Measurements from ENCODE around the gene MLXIPL.
"Not testable (repeated sequence)": the region's sequence is repeated elsewhere in the genome, so short reads cannot be mapped to it uniquely, and the experiment has no call there.

Gene MLXIPL

GRCh38 chr7:73593207-73594045 is 30.9 kb downstream of the MLXIPL start:
- H3K36me3 ChIP-seq = no peaks in the 10 kb centered on the region
- TF ChIP-seq Cebpa-rat (IDR thresholded peaks at IDR 0.05) = no peak
- no peaks in the 10 kb centered on the region for H3K9me3 ChIP-seq
- H3K4me1 ChIP-seq = no peaks in the 10 kb centered on the region
- no peaks in the 10 kb centered on the region for H3K27me3 ChIP-seq
- H4K20me1 ChIP-seq = no peaks in the 10 kb centered on the region
- no peak overlapping the region for H3K9ac ChIP-seq
- no peak overlapping the region for H3K4me2 ChIP-seq
- no peak overlapping the region for H3K27ac ChIP-seq
- H3K4me3 ChIP-seq = no peak overlapping the region

- Histone ChIP-seq H4K20me1 (no peaks in the 10 kb centered on the region), H3K27me3 (no peaks in the 10 kb centered on the region), H3K4me1 (peaks cover 11% of the 10 kb centered on the region), H3K9ac (no peak overlapping the region), H3K4me2 (no peak overlapping the region), H3K9me3 (no peaks in the 10 kb centered on the region), H3K27ac (no peak overlapping the region), H3K36me3 (no peaks in the 10 kb centered on the region), H3K4me3 (no peak overlapping the region)
- TF ChIP-seq Cebpa-rat (IDR thresholded peaks at IDR 0.05) = no peak
Measured at GRCh38 chr7:73586911-73587310, 37.4 kb downstream of the MLXIPL start.

- no peaks in the 10 kb centered on the region for H3K27me3 ChIP-seq
- no peak overlapping the region for H3K4me2 ChIP-seq
- no peak for TF ChIP-seq Cebpa-rat (IDR thresholded peaks at IDR 0.05)
Measured at GRCh38 chr7:73585196-73585595, 39.1 kb downstream of the MLXIPL start.

GRCh38 chr7:73582664-73583202 is 41.6 kb downstream of the MLXIPL start:
- no peaks in the 10 kb centered on the region for H3K27me3 ChIP-seq
- H3K27ac ChIP-seq = no peak overlapping the region
- no peaks in the 10 kb centered on the region; the same call in 1 of the 2 replicates for H4K20me1 ChIP-seq
- no peak for TF ChIP-seq Cebpa-rat (IDR thresholded peaks at IDR 0.05)
- H3K4me1 ChIP-seq = peaks cover 28% of the 10 kb centered on the region
- H3K9me3 ChIP-seq = no peaks in the 10 kb centered on the region
- H3K36me3 ChIP-seq = no peaks in the 10 kb centered on the region
- no peak overlapping the region for H3K9ac ChIP-seq
- peak overlapping the region; percentile 51; the same call in 1 of the 2 replicates for H3K4me2 ChIP-seq
- H3K4me3 ChIP-seq = no peak overlapping the region

More at GRCh38 chr7:73585196-73585595, 39.1 kb downstream of the MLXIPL start:
- no peak overlapping the region for H3K9ac ChIP-seq
- H3K36me3 ChIP-seq = no peaks in the 10 kb centered on the region
- H4K20me1 ChIP-seq = no peaks in the 10 kb centered on the region
- H3K27ac ChIP-seq = no peak overlapping the region
- H3K4me1 ChIP-seq = peaks cover 21% of the 10 kb centered on the region
- H3K4me3 ChIP-seq = no peak overlapping the region
- no peaks in the 10 kb centered on the region for H3K9me3 ChIP-seq

GRCh38 chr7:73581006-73581405 is 43.3 kb downstream of the MLXIPL start:
- Histone ChIP-seq H4K20me1 (peaks cover 15% of the 10 kb centered on the region; the same call in 1 of the 2 replicates), H3K4me1 (peaks cover 44% of the 10 kb centered on the region)
- H3K36me3 ChIP-seq, H3K27ac ChIP-seq, H3K9ac ChIP-seq, H3K4me2 ChIP-seq, H3K27me3 ChIP-seq, H3K9me3 ChIP-seq, H3K4me3 ChIP-seq: not testable (repeated sequence)

- peaks cover 48% of the 10 kb centered on the region for H3K4me1 ChIP-seq
- H3K9ac ChIP-seq = peak within 1 kb of the TSS; percentile 93
Measured at GRCh38 chr7:73578342-73579128, 45.8 kb downstream of the MLXIPL start, which contains the start of gene TBL2. Gene TBL2, minus strand, starts transcription at chr7:73578579. Its CDS starts 30 bp downstream, at chr7:73578549.

GRCh38 chr7:73577627-73578341 is 46.5 kb downstream of the MLXIPL start:
- Histone ChIP-seq H3K27ac (peak overlapping the region; percentile 96), H3K27me3 (no peaks in the 10 kb centered on the region), H3K4me1 (peaks cover 48% of the 10 kb centered on the region)

More at GRCh38 chr7:73578342-73579128, 45.8 kb downstream of the MLXIPL start, which contains the start of gene TBL2:
- Histone ChIP-seq H3K27me3 (no peaks in the 10 kb centered on the region), H3K36me3 (peaks cover 29% of the 10 kb centered on the region), H4K20me1 (peaks cover 40% of the 10 kb centered on the region), H3K9me3 (no peaks in the 10 kb centered on the region), H3K4me2 (peak within 1 kb of the TSS; percentile 98), H3K4me3 (peak within 1 kb of the TSS; percentile 87), H3K27ac (peak within 1 kb of the TSS; percentile 96)
- TF ChIP-seq Cebpa-rat (IDR thresholded peaks at IDR 0.05) = no peak

GRCh38 chr7:73573791-73574190 is 50.5 kb downstream of the MLXIPL start:
- H3K36me3 ChIP-seq = peaks cover 77% of the 10 kb centered on the region
- H3K4me1 ChIP-seq = peaks cover 21% of the 10 kb centered on the region
- H3K27ac ChIP-seq = no peak overlapping the region
- no peaks in the 10 kb centered on the region for H3K27me3 ChIP-seq
- H4K20me1 ChIP-seq = peaks cover 76% of the 10 kb centered on the region
- no peaks in the 10 kb centered on the region for H3K9me3 ChIP-seq
- TF ChIP-seq Cebpa-rat (IDR thresholded peaks at IDR 0.05) = no peak
- H3K4me2 ChIP-seq = no peak overlapping the region
- no peak overlapping the region for H3K9ac ChIP-seq
- H3K4me3 ChIP-seq = no peak overlapping the region

More at GRCh38 chr7:73577627-73578341, 46.5 kb downstream of the MLXIPL start:
- peaks cover 37% of the 10 kb centered on the region for H3K36me3 ChIP-seq
- H4K20me1 ChIP-seq = peaks cover 47% of the 10 kb centered on the region
- H3K9ac ChIP-seq = peak overlapping the region; percentile 93
- no peaks in the 10 kb centered on the region for H3K9me3 ChIP-seq
- H3K4me3 ChIP-seq = peak overlapping the region; percentile 87
- TF ChIP-seq Cebpa-rat (IDR thresholded peaks at IDR 0.05) = no peak
- H3K4me2 ChIP-seq = peak overlapping the region; percentile 98

- Histone ChIP-seq H3K4me3 (no peak overlapping the region), H3K27ac (no peak overlapping the region), H4K20me1 (peaks cover 76% of the 10 kb centered on the region), H3K27me3 (no peaks in the 10 kb centered on the region), H3K4me1 (peaks cover 21% of the 10 kb centered on the region), H3K36me3 (peaks cover 81% of the 10 kb centered on the region), H3K9ac (no peak overlapping the region), H3K9me3 (no peaks in the 10 kb centered on the region), H3K4me2 (no peak overlapping the region)
- TF ChIP-seq Cebpa-rat (IDR thresholded peaks at IDR 0.05) = no peak
Measured at GRCh38 chr7:73573276-73573675, 51.0 kb downstream of the MLXIPL start.

Data from BLaER1 (cell line).